C1 segment of cervical spinal cord (tissue), 14 donors: ENCODE measurements around the gene F3.
A peak's percentile ranks its signal among the peaks of the same experiment; 100 is the strongest.

Experiments used
- DNase-seq, 14 donors: peaks; one replicate each; lab custom pipeline; 2025; lab: John Stamatoyannopoulos, UW

The F3 gene

GRCh38 chr1:94527447-94528031 is 14.0 kb downstream of the F3 start:
- DNase-seq, result peak in 1 of 14 donors; percentile 16

GRCh38 chr1:94526152-94526980 is 15.2 kb downstream of the F3 start:
- DNase-seq, result no peak

- DNase-seq, result no peak
Measured at GRCh38 chr1:94524531-94524930, 17.0 kb downstream of the F3 start.

- peak in 1 of 14 donors; percentile 9 for DNase-seq
Measured at GRCh38 chr1:94522304-94522703, 19.3 kb downstream of the F3 start.

GRCh38 chr1:94519351-94519750 is 22.2 kb downstream of the F3 start:
- DNase-seq, result no peak

GRCh38 chr1:94515296-94515947 is 26.1 kb downstream of the F3 start:
- no peak for DNase-seq

- peak in 1 of 14 donors; percentile 11 for DNase-seq
Measured at GRCh38 chr1:94514095-94514727, 27.3 kb downstream of the F3 start.

- no peak for DNase-seq
Measured at GRCh38 chr1:94512816-94513215, 28.7 kb downstream of the F3 start.

- DNase-seq, result no peak
Measured at GRCh38 chr1:94504601-94505000, 37.0 kb downstream of the F3 start.

- no peak for DNase-seq
Measured at GRCh38 chr1:94503153-94503552, 38.4 kb downstream of the F3 start.

- DNase-seq, result peak in 1 of 14 donors; percentile 30
Measured at GRCh38 chr1:94501935-94502334, 39.6 kb downstream of the F3 start.

- DNase-seq, result no peak
Measured at GRCh38 chr1:94501426-94501825, 40.1 kb downstream of the F3 start.

- DNase-seq, result no peak
Measured at GRCh38 chr1:94496076-94496755, 45.3 kb downstream of the F3 start.

GRCh38 chr1:94490556-94490955 is 51.0 kb downstream of the F3 start:
- no peak for DNase-seq

- no peak for DNase-seq
Measured at GRCh38 chr1:94486990-94487389, 54.6 kb downstream of the F3 start.

GRCh38 chr1:94481473-94481933 is 60.1 kb downstream of the F3 start:
- DNase-seq, result peak in 12 of 14 donors; percentile 1 to 64 (median 34)

- no peak for DNase-seq
Measured at GRCh38 chr1:94479682-94480081, 61.9 kb downstream of the F3 start.
